HCT116 (cell line): ENCODE data around the gene SLC37A3.

Experiments used
- EGR1 ChIP-seq: IDR thresholded peaks from 2 replicates; pipeline ENCODE4 v1.6.1; 2012; ENCODE audit warnings: low read depth
- ELF1 ChIP-seq: IDR thresholded peaks from 2 replicates; pipeline ENCODE4 v1.6.1; 2012; ENCODE audit warnings: low read depth, borderline replicate concordance
- EZH2 ChIP-seq: fragments of 200-600 bp; sonication (generic); IDR thresholded peaks from 2 replicates; pipeline ENCODE4 v1.6.1; 2017; ENCODE audit warnings: antibody characterized with exemption, mixed run types
- EZH2phosphoT487 ChIP-seq: fragments of 200-600 bp; IDR thresholded peaks from 2 replicates; pipeline ENCODE4 v1.6.1; 2018; ENCODE audit warnings: antibody characterized with exemption, borderline replicate concordance
- FOSL1 ChIP-seq: IDR thresholded peaks from 2 replicates; pipeline ENCODE4 v1.6.1; 2012; ENCODE audit warnings: low read depth
- POLR2A ChIP-seq: IDR thresholded peaks from 2 replicates; pipeline ENCODE4 v1.7.0; 2011; ENCODE audit warnings: borderline replicate concordance; ENCODE audit not compliant: insufficient read depth, insufficient read length; ENCODE audit errors: extremely low read depth
- POLR2AphosphoS5 ChIP-seq: IDR thresholded peaks from 2 replicates; pipeline ENCODE4 v1.6.1; 2011; ENCODE audit warnings: mild to moderate bottlenecking, low read depth, low read length, moderate library complexity
- SP1 ChIP-seq: IDR thresholded peaks from 2 replicates; pipeline ENCODE4 v1.6.1; 2012; ENCODE audit warnings: low read depth
- TCF7L2 ChIP-seq: IDR thresholded peaks from 2 replicates; pipeline ENCODE4 v1.7.0; 2011; ENCODE audit warnings: borderline replicate concordance, inconsistent platforms; ENCODE audit not compliant: insufficient read depth, insufficient read length; ENCODE audit errors: extremely low read depth
- YY1 ChIP-seq: IDR thresholded peaks from 2 replicates; pipeline ENCODE4 v1.6.1; 2011; ENCODE audit warnings: low read length, low read depth, moderate library complexity, mild to moderate bottlenecking; ENCODE audit not compliant: insufficient replicate concordance; ENCODE audit errors: extremely low read depth
- ZFX ChIP-seq: fragments of 450-650 bp; IDR thresholded peaks from 2 replicates; pipeline ENCODE4 v1.6.1; 2017
- TF ChIP-seq, protein P1 (sequence below): IDR thresholded peaks from 2 replicates; pipeline ENCODE4 v1.6.1; 2012; ENCODE audit warnings: low read depth
- TF ChIP-seq, protein P2 (sequence below), 3 experiments: fragments of 200-600 bp in 1 of 3; sonication (generic) in 1 of 3; IDR thresholded peaks in 2 of 3; conservative IDR thresholded peaks in 1 of 3; 2 replicates each; pipeline ENCODE4 v1.5.1; 2012 to 2017; ENCODE audit warnings: low read depth in 2 of 3, low read length in 2 of 3, antibody characterized with exemption in 1 of 3, borderline replicate concordance in 1 of 3, control low read depth in 1 of 3, mild to moderate bottlenecking in 1 of 3, mixed read lengths in 1 of 3, mixed run types in 1 of 3, moderate library complexity in 1 of 3; ENCODE audit not compliant: insufficient read depth in 1 of 3
- TF ChIP-seq, protein P3 (sequence below): IDR thresholded peaks from 2 replicates; pipeline ENCODE4 v1.6.1; 2012

DNA sequence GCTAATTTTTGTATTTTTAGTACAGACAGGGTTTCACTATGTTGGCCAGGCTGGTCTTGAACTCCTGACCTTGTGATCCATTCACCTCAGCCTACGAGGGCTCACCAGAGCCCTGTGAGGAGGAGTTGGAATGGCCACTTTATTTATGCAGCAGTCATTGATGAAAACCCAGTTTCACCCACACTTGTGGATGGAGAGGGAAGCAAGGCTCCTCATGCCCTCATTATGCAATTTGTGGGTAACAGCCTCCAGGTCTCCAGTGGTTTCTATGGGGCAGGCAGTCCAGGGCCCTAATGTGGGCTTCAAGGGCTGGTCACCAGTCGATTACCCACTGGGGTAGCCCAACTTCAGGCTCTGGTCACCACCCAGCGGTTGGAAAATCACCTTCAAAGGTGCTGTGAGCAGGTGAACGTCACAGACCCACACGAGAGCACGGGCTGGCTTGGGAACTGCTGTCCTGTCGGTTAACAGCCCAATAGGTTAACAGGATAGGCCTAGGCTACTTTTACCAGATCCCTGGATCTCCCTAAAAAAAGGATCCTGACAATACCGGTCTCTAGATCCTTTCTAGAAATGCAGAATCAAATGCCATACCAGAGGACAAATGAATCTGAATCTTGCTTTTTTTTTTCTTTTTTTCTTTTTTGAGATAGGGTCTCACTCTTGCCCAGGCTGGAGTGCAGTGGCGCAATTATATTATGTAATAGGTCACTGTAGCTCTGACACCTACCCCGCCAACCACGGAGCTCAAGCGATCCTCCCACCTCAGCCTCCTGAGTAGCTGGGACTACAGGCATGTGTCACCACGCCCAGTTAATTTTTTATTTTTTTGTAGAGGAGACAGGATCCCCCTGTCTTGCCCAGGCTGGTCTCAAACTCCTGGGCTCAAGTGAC is 97.8 kb downstream of the SLC37A3 start:
- TF ChIP-seq, protein P1, sequence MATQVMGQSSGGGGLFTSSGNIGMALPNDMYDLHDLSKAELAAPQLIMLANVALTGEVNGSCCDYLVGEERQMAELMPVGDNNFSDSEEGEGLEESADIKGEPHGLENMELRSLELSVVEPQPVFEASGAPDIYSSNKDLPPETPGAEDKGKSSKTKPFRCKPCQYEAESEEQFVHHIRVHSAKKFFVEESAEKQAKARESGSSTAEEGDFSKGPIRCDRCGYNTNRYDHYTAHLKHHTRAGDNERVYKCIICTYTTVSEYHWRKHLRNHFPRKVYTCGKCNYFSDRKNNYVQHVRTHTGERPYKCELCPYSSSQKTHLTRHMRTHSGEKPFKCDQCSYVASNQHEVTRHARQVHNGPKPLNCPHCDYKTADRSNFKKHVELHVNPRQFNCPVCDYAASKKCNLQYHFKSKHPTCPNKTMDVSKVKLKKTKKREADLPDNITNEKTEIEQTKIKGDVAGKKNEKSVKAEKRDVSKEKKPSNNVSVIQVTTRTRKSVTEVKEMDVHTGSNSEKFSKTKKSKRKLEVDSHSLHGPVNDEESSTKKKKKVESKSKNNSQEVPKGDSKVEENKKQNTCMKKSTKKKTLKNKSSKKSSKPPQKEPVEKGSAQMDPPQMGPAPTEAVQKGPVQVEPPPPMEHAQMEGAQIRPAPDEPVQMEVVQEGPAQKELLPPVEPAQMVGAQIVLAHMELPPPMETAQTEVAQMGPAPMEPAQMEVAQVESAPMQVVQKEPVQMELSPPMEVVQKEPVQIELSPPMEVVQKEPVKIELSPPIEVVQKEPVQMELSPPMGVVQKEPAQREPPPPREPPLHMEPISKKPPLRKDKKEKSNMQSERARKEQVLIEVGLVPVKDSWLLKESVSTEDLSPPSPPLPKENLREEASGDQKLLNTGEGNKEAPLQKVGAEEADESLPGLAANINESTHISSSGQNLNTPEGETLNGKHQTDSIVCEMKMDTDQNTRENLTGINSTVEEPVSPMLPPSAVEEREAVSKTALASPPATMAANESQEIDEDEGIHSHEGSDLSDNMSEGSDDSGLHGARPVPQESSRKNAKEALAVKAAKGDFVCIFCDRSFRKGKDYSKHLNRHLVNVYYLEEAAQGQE = no peak
- TF ChIP-seq, protein P2, sequence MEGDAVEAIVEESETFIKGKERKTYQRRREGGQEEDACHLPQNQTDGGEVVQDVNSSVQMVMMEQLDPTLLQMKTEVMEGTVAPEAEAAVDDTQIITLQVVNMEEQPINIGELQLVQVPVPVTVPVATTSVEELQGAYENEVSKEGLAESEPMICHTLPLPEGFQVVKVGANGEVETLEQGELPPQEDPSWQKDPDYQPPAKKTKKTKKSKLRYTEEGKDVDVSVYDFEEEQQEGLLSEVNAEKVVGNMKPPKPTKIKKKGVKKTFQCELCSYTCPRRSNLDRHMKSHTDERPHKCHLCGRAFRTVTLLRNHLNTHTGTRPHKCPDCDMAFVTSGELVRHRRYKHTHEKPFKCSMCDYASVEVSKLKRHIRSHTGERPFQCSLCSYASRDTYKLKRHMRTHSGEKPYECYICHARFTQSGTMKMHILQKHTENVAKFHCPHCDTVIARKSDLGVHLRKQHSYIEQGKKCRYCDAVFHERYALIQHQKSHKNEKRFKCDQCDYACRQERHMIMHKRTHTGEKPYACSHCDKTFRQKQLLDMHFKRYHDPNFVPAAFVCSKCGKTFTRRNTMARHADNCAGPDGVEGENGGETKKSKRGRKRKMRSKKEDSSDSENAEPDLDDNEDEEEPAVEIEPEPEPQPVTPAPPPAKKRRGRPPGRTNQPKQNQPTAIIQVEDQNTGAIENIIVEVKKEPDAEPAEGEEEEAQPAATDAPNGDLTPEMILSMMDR (IDR thresholded peaks at IDR 0.05 in 2 of 3, conservative IDR thresholded peaks at IDR 0.05 in 1 of 3; ENCODE audit: borderline replicate concordance in 1 of 3, insufficient read depth in 1 of 3, low read depth in 2 of 3, low read length in 2 of 3) = no peak
- TF ChIP-seq FOSL1 = no peak
- no peak for TF ChIP-seq POLR2AphosphoS5
- TF ChIP-seq SP1 = no peak
- TF ChIP-seq POLR2A = no peak
- no peak for TF ChIP-seq EZH2phosphoT487
- no peak for TF ChIP-seq YY1
- no peak for TF ChIP-seq ELF1
- no peak for TF ChIP-seq ZFX
- TF ChIP-seq EGR1 = no peak
- TF ChIP-seq, protein P3, sequence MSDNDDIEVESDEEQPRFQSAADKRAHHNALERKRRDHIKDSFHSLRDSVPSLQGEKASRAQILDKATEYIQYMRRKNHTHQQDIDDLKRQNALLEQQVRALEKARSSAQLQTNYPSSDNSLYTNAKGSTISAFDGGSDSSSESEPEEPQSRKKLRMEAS = no peak
- no peak for TF ChIP-seq TCF7L2
- TF ChIP-seq EZH2 = no peak
